ENCODE results near the gene SHKBP1. TPM values are rescaled to one million over a fixed set of nuclear protein-coding genes. Genes with fewer than 3 reads are reported as not detected.

SHKBP1 gene
- total RNA-seq, 1 donor from 2014 or later = 76.3 TPM

DNA sequence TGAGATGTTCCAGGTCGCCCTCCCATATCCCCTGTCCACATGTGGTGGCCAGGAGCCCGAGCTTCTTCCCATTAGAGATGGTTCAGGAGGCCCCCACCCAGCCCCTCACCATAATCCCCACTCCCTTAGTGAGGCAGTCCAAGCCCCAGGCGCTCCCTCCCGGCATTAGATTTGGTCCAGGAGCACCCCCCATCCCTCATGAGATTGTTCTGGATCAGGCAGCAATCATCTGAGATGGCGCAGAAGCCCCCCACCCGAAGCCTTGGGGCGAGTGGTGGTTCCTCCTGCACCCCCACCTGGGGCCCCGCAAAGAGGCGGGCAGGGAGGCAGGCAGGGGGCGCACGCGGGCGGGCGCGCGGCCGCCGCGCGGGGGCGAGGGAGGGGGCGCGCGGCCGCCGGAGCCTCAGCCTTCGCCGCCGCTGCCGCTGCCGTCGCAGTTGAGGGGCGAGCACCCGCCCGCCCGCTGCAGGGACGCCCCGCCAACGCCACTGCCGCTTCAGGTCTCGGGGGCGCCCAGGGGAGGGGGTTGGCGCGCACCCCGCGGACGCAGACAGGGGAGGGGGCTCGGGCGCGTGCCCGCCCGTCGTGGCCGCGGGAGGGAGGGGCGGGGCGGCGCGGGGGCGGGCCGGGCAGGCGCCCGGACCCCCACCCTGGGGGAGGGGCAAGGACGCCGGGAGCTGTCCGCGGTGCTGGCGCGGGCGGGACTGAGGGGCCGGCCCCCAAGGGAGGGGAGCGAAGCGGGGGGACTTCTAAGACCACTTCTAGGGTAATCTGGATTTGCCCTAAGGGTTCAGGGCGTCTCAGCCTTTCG is 46.4 kb upstream of the SHKBP1 start:
- no peaks in the 10 kb centered on the region for H3K9me3 Mint-ChIP-seq
- H3K27me3 Mint-ChIP-seq (ENCODE audit: low read depth) = peaks cover 59% of the 10 kb centered on the region
- DNase-seq (ENCODE audit: low read depth, low spot score) = peak; percentile 58
- H3K36me3 Mint-ChIP-seq (ENCODE audit: low read depth) = no peaks in the 10 kb centered on the region
- peak overlapping the region; percentile 58 for H3K4me3 Mint-ChIP-seq
- TF ChIP-seq CTCF (conservative IDR thresholded peaks at IDR 0.05) = peak; percentile 26
- H3K27ac Mint-ChIP-seq (ENCODE audit: unreplicated experiment) = no peak overlapping the region
- peaks cover 12% of the 10 kb centered on the region for H3K4me1 Mint-ChIP-seq

GRCh38 chr19:40533508-40533907 is 43.2 kb upstream of the SHKBP1 start:
- H3K27me3 Mint-ChIP-seq (ENCODE audit: low read depth) = peaks cover 58% of the 10 kb centered on the region
- TF ChIP-seq CTCF (conservative IDR thresholded peaks at IDR 0.05) = no peak
- no peak overlapping the region for H3K27ac Mint-ChIP-seq (ENCODE audit: unreplicated experiment)
- H3K4me3 Mint-ChIP-seq = no peak overlapping the region
- H3K36me3 Mint-ChIP-seq (ENCODE audit: low read depth) = no peaks in the 10 kb centered on the region
- DNase-seq (ENCODE audit: low read depth, low spot score) = no peak
- peaks cover 12% of the 10 kb centered on the region for H3K4me1 Mint-ChIP-seq
- no peaks in the 10 kb centered on the region for H3K9me3 Mint-ChIP-seq

DNA sequence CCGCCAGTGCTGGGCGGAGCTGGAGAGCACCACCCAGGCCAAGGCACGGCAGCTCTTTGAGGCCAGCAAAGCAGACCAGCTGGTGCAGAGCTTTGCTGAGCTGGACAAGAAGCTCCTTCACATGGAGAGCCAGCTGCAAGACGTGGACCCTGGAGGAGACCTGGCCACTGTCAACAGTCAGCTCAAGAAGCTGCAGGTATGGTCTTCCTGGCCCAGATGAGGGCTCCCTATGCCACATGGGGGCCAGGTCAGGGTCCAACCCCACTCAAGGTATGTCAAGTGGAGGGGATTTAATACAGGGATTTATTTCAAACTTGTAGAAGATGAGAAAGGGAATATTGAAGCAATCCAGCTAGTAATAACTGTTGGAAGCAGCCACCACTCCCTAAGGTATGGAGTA is 42.5 kb upstream of the SHKBP1 start:
- Mint-ChIP-seq H3K4me3 (no peak overlapping the region), H3K9me3 (no peaks in the 10 kb centered on the region), H3K27ac (ENCODE audit: unreplicated experiment) (no peak overlapping the region), H3K36me3 (ENCODE audit: low read depth) (no peaks in the 10 kb centered on the region), H3K4me1 (peaks cover 12% of the 10 kb centered on the region), H3K27me3 (ENCODE audit: low read depth) (peaks cover 62% of the 10 kb centered on the region)
- no peak for TF ChIP-seq CTCF (conservative IDR thresholded peaks at IDR 0.05)
- DNase-seq (ENCODE audit: low read depth, low spot score) = no peak

DNA sequence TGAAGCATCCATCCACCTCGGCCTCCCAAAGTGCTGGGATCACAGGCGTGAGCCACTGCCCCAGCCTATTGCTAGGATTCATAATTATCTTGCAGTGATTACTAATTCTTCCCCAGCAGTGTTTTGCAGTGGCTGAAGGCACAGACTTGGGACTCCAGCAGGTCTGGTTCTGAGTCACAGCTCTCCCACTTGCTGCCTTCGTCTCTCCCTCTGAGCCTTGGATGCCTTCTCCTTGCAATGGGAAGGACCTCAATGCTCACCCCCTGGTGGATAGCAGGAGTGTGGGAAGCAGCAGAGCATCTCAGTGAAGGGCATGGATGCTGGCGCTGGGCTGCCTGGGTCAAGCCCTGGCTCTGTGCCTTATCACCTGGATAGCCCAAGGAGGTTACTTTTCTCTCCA is 37.6 kb upstream of the SHKBP1 start:
- H3K9me3 Mint-ChIP-seq = no peaks in the 10 kb centered on the region
- H3K36me3 Mint-ChIP-seq (ENCODE audit: low read depth) = no peaks in the 10 kb centered on the region
- H3K4me1 Mint-ChIP-seq = no peaks in the 10 kb centered on the region
- no peak overlapping the region for H3K27ac Mint-ChIP-seq (ENCODE audit: unreplicated experiment)
- peaks cover 32% of the 10 kb centered on the region for H3K27me3 Mint-ChIP-seq (ENCODE audit: low read depth)
- no peak overlapping the region for H3K4me3 Mint-ChIP-seq
- TF ChIP-seq CTCF (conservative IDR thresholded peaks at IDR 0.05) = no peak
- no peak for DNase-seq (ENCODE audit: low read depth, low spot score)

DNA sequence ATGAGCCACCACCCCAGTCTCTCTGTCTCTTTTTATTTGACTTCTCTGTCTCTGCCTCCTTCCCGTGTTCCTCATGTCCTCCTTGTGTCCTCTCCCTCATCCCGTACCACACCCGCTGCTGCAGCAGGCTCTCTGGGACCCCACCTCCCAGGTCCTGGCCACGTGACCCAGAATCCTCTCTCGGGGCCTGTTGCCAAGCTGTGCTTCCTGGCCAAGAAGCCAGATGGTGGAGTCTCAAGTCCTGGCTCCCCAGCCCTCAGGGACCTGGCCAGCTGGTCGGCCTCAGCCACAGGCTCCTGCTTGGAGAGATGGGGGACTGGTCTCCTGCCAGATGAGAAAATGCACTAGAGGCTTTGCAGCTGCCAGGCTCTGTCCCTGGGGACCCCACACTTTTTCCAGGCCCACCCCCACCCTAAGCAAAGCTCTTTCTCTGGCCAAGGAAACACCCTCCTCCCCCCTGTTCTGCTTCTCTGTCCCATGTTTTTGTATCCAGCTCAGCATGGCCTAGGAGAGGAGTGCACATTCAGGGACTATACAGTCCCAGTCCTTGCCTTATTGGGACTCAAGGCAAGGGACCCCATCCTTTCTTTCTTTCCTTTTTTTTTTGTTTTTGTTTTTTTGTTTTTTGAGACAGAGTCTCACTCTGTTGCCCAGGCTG is 34.3 kb upstream of the SHKBP1 start:
- H3K9me3 Mint-ChIP-seq = no peaks in the 10 kb centered on the region
- no peaks in the 10 kb centered on the region for H3K36me3 Mint-ChIP-seq (ENCODE audit: low read depth)
- DNase-seq (ENCODE audit: low read depth, low spot score) = no peak
- peaks cover 31% of the 10 kb centered on the region for H3K27me3 Mint-ChIP-seq (ENCODE audit: low read depth)
- no peaks in the 10 kb centered on the region for H3K4me1 Mint-ChIP-seq
- no peak overlapping the region for H3K4me3 Mint-ChIP-seq
- H3K27ac Mint-ChIP-seq (ENCODE audit: unreplicated experiment) = no peak overlapping the region
- TF ChIP-seq CTCF (conservative IDR thresholded peaks at IDR 0.05) = no peak
